GM18520 (cell line): ENCODE results near the gene EFNA5.
A peak's percentile ranks its signal among the peaks of the same experiment; 100 is the strongest.
"Not testable (repeated sequence)": the region's sequence is repeated elsewhere in the genome, so short reads cannot be mapped to it uniquely, and the experiment has no call there.

Experiments used
- ATAC-seq: cut with Tn5 transposase; IDR thresholded peaks from one replicate; pipeline ENCODE4 v1.9.1; 2021; ENCODE audit not compliant: unreplicated experiment

EFNA5 gene

DNA sequence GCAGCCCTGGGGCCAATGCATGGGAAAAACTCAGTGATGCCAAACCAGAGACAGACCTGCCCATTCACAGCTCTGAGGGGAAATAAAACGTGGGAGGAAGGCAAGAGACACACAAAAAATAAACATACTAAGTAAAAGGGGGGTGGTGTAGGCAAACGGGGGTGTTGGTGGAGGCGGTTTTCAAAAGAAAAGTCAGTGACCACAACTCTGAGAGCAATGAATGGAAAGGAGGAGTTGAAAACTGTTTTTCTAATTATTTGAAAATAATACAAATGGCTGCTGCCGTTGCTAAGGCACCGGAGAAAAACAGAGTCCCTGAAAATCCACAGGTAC, 293.5 kb downstream of the EFNA5 start:
- ATAC-seq = no peak

DNA sequence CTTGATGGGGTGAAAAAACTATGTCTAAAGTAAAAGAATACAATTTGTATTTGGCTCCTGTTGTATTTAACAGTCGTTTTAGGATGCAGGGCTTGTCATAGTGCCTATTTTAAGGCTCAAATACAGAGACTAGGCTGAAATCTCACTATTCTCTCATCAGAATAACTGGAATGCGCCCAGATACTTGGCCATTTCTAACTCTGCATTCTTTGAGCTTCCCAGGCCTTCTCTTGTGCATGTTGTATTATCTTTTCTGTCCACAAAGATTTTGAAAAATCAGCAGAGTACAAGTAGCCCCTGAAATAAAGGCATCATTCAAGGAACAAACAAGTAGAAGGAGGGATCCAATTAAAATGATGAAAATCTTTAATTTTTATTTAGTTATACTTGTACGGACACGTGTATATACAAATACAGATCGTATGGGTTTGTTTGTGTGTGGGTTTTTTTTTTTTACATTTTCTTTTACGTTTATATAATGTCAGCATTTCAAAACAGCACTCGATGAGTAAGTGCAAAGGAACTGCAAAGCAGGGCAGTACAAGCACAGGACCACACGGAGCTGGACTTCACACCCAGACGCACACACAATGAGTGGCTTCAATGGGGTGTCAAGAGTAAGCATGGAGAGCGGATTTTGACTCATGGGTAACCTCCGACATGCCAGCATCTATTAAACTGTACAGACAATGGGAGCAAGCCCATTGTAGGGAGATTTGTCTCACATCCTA, 294.0 kb downstream of the EFNA5 start:
- ATAC-seq = no peak

GRCh38 chr5:107373549-107374263, 297.0 kb downstream of the EFNA5 start:
- ATAC-seq = no peak

DNA sequence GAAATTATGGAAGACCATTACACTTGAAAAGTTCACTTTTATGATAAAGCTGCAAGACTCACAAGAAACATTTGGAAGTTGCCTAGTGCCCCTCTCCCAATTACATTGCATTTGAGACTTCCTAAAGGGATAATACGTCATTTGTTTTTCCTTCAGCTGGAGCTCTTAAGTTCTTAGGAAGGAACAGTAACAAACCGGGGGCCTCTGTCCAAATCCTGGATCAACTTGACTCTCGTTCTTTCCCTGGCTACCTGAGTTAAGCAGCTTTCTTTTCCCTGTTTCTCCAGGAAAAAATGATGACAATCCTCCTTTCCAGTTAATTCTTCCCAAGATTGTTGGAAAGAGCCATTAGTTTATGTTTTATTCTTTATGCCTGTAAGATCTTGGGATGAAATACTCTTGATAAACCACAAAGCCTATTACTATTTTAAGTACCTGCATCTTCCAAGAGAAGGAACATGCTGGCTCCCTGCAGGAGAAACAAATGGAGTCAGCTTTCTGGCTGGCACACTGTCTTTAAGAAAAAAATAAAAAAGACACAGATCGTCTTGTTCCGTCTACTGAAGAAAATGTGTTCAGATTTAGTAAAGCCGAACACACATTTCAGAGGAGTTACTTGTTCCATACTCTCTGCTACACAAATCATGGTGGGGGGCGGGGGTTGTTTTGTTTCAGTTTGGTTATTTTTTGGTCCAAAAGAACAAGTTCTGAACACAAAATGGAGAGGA, 297.9 kb downstream of the EFNA5 start:
- ATAC-seq = no peak

GRCh38 chr5:107370396-107370968, 300.3 kb downstream of the EFNA5 start:
- no peak for ATAC-seq

- ATAC-seq = no peak
Measured at GRCh38 chr5:107369622-107370021, 301.1 kb downstream of the EFNA5 start.

GRCh38 chr5:107368615-107369014, 302.1 kb downstream of the EFNA5 start:
- no peak for ATAC-seq

- no peak for ATAC-seq
Measured at GRCh38 chr5:107367939-107368338, 302.8 kb downstream of the EFNA5 start.

- no peak for ATAC-seq
Measured at GRCh38 chr5:107367480-107367879, 303.3 kb downstream of the EFNA5 start.

DNA sequence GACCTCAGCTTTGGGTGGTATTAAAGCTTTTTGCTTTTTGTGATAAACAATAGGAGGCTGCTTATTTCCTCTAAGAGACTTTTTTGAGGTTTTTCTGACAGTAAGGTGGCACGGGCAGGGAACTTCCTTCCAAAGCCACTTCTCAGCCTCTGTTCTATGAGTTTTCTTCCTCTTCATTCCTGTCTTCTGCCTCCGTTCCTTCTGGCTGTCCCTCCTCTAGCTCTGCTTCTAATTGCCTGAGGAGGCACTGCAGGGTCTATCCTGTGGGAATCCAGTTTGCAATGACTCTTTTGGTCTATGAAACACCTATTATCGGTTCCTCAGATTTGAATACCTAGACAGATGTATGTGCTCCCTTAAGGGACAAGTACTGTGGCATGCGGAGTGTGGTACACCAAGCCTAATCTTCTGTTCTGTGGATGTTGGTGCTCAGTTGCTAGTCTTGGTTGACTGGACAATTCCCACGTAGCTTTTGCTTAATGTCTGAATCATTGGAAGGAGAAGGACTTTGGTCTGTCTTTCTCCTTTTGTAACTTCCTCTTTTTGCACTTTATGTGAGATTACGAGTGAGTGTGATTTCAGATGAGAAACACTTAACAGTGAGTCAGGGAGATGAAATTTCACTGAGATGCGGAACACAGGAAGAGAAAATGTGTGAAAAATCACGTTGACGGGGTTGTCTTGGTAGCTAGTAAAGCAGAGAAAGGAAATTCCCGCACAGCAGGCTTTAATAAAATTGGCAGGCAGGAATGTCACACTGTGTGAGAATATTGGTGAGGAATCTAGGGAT, 305.2 kb downstream of the EFNA5 start:
- peak; percentile 54 for ATAC-seq

GRCh38 chr5:107364443-107365319, 306.1 kb downstream of the EFNA5 start:
- no peak for ATAC-seq

DNA sequence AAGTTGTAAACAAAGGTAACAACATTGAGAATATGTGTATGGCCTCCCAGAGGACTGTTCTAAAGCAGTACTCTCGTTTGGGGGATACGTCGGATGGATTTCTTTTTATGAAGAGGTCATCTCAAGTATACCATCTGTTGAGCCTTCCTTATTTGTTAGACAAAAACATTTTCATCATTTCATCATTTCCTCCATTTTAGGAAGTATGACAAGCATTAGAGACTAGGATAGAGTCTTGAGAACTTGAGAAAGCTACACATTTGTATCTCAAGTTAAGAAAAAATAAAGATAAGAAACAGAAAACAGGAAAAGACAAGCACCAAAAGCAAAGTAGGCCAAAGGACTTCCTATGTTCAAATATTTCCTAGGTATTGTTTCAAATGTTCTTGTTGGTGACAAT, 307.0 kb downstream of the EFNA5 start:
- no peak for ATAC-seq

DNA sequence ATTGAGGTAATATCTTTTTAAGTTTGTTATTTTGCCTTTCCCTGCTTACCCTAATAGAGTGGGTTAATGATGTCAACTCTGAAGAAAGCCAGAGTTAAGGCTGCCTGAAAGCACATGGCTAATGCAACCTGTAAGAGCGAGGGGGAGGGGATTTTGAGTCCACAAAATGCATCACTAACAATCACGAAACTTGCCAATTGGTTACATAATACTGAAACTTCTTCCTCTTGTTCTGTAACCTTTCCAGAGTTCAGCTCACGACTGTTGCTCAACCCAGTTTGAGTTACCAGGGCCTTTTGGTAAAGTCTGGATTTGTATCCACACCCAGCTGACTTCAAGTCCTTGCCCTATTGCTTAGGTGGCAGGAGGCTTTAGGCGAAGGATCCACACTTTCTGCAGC, 308.8 kb downstream of the EFNA5 start:
- ATAC-seq = no peak

GRCh38 chr5:107359916-107360234, 310.9 kb downstream of the EFNA5 start:
- ATAC-seq = no peak

DNA sequence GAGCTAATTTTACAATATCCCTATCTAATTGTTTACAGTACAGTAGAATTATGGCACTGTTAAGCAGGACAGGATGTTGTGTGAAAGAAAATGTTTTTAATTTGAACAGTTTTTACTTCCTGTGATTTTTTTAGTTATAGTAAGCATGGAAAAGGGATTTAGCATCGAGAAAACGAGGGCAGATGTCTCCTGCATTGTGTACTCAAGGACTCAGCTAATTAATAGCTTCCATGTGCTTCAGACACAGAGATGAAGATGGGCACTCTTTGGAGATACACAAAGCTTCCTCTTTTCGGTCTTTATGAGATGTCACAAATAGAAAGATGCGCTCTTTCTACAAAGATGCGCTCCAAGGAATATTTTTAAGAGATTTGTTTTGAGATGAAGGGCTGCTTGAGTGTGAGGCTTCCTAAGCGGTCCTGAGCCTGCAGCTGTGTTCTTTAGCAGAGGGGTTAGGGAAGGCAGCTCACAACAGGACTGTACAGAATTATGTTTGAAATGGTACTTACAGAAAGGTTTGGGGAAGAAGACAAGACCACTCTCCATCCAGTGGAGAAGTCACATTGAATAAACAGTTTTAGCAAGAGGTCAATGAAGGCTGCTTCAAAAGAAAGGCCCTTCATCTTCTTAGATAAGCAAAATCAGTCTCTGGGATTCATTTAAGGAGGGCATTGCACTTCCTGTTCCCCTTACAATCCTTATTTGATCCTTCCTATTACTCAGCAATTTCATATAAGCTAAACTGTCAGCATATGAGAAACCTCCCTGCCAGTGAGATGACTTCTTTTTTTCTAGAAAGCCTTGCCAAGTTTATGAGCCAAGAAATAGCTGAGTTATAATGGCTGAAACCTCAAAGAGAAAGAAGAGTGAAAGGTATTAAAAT, 311.5 kb downstream of the EFNA5 start:
- no peak for ATAC-seq

- no peak for ATAC-seq
Measured at GRCh38 chr5:107356891-107357290, 313.8 kb downstream of the EFNA5 start.

DNA sequence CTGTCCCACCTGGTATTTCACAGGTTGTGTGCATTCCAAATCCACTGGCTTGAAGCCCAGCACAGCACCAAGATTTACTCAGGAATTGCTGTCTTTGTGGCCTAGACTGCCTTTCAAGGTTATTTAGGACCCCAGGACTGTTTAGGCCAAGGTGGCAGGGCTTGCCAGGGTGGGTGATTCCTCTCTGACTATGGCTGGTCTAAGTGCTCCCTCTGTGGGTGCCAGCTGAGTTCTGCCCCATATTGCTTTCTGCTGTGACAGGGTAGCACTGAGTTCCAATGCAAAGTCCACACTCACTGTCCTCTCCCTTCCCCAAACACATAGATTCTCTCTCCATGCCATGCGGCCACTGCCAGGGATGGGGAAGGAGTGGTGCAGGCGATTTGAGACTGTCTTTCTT, 318.2 kb downstream of the EFNA5 start:
- ATAC-seq = no peak

DNA sequence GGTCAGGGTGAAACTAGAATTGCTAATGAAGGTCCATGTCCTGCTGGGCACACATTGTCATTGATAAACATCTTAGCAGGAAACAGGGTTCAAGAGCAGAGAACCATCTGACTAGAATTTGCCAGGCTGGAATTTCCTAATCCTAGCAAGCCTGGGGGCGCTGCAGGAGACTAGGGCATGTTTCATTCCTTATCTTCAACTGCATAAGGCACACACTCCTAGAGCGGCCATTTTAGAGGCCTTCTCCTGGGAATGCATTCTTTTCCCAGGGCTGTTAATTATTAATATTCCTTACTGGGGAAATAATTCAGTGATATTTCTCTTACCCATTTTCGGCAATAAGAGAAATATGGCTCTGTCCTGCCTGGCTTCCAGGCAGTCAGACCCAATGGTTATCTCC, 324.2 kb downstream of the EFNA5 start:
- ATAC-seq = not testable (repeated sequence)

GRCh38 chr5:107342371-107342770, 328.4 kb downstream of the EFNA5 start:
- no peak for ATAC-seq
